SK-N-SH treated with all-trans-retinoic acid at 6 μM for 48 hours (cell line): ENCODE measurements around the gene ZHX3.

ENCODE experiments used
- BACH2 ChIP-seq: fragments of 250-450 bp; sonication (Bioruptor Pico); IDR thresholded peaks from 2 replicates; pipeline ENCODE4 v1.9.0; 2021; ENCODE audit warnings: mild to moderate bottlenecking, borderline replicate concordance
- CSDC2 ChIP-seq: fragments of 250-450 bp; sonication (Bioruptor Pico); IDR thresholded peaks from 2 replicates; pipeline ENCODE4 v1.5.0; 2020; ENCODE audit warnings: mild to moderate bottlenecking, moderate library complexity

GRCh38 chr20:41364967-41365765, 47.6 kb upstream of the ZHX3 start:
- TF ChIP-seq BACH2 (CRISPR knock-in tag) (no peak), CSDC2 (CRISPR knock-in tag) (no peak)
